ENCODE results near the gene MYO19.

DNA sequence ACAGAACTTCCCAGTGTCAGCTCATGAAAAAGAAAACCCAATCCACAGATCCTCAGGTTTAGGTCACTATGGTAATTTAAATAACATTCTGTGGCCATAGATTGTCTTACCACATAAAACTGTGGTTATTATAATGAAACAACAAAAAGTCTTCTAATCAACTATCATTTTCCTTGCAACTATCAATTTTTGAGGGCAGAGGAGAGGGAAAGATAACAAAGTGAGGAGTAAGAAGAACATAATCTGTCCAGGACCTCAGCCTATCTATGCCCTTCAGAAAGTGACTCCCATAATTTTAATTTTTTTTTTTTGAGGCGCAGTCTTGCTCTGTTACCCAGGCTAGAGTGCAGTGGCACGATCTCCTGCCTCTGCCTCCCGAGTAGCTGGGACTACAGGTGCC lies 6.0 kb upstream of the MYO19 start:
- TF ChIP-seq, protein P1, sequence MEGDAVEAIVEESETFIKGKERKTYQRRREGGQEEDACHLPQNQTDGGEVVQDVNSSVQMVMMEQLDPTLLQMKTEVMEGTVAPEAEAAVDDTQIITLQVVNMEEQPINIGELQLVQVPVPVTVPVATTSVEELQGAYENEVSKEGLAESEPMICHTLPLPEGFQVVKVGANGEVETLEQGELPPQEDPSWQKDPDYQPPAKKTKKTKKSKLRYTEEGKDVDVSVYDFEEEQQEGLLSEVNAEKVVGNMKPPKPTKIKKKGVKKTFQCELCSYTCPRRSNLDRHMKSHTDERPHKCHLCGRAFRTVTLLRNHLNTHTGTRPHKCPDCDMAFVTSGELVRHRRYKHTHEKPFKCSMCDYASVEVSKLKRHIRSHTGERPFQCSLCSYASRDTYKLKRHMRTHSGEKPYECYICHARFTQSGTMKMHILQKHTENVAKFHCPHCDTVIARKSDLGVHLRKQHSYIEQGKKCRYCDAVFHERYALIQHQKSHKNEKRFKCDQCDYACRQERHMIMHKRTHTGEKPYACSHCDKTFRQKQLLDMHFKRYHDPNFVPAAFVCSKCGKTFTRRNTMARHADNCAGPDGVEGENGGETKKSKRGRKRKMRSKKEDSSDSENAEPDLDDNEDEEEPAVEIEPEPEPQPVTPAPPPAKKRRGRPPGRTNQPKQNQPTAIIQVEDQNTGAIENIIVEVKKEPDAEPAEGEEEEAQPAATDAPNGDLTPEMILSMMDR (IDR thresholded peaks at IDR 0.05) = no peak
- TF ChIP-seq POLR2A (IDR thresholded peaks at IDR 0.05) = no peak
